Activated CD4-positive, alpha-beta T cell treated with anti-CD3 and anti-CD28 coated beads, Interleukin-2, amount 10 ng/mL, durations not matched to agents 7 days and 5 days (primary cell): ENCODE measurements around the gene PLCH1. TPM values are rescaled to one million over a fixed set of nuclear protein-coding genes. Genes with fewer than 3 reads are reported as not detected.

Experiments used
- CTCF ChIA-PET: fragments of 350-600 bp; sonication (Branson Sonifier 250); formaldehyde crosslinking; loops from one replicate; lab custom pipeline; 2021; ENCODE audit warnings: antibody characterized with exemption; lab: Charles Lee
- POLR2A ChIA-PET: fragments of 350-600 bp; sonication (Branson Sonifier 250); formaldehyde crosslinking; loops from one replicate; lab custom pipeline; 2021; ENCODE audit warnings: antibody characterized with exemption; lab: Charles Lee
- DNase-seq: peaks from one replicate; pipeline ENCODE4 v3.0.0-alpha.2; 2020
- H3K27ac Mint-ChIP-seq: one replicate; pipeline ENCODE4 v1.8.0; 2021; ENCODE audit warnings: mild to moderate bottlenecking, moderate library complexity, mixed read lengths
- H3K27me3 Mint-ChIP-seq: one replicate; pipeline ENCODE4 v1.8.0; 2021; ENCODE audit warnings: mixed read lengths
- H3K36me3 Mint-ChIP-seq: one replicate; pipeline ENCODE4 v1.8.0; 2021; ENCODE audit warnings: low read depth, mixed read lengths
- H3K4me1 Mint-ChIP-seq: one replicate; pipeline ENCODE4 v1.8.0; 2021; ENCODE audit warnings: mixed read lengths
- H3K4me3 Mint-ChIP-seq: one replicate; pipeline ENCODE4 v1.8.0; 2021; ENCODE audit warnings: mild to moderate bottlenecking, moderate library complexity, mixed read lengths
- H3K9me3 Mint-ChIP-seq: one replicate; pipeline ENCODE4 v1.8.0; 2021; ENCODE audit warnings: mixed read lengths
- total RNA-seq, 2 experiments: library from RNA; stranded (reverse); gene quantifications; one replicate each; pipeline ENCODE4 v1.2.3, GENCODE V29; 2021

The PLCH1 gene
- total RNA-seq, 2 experiments from 2014 or later, result 0.37 TPM

DNA sequence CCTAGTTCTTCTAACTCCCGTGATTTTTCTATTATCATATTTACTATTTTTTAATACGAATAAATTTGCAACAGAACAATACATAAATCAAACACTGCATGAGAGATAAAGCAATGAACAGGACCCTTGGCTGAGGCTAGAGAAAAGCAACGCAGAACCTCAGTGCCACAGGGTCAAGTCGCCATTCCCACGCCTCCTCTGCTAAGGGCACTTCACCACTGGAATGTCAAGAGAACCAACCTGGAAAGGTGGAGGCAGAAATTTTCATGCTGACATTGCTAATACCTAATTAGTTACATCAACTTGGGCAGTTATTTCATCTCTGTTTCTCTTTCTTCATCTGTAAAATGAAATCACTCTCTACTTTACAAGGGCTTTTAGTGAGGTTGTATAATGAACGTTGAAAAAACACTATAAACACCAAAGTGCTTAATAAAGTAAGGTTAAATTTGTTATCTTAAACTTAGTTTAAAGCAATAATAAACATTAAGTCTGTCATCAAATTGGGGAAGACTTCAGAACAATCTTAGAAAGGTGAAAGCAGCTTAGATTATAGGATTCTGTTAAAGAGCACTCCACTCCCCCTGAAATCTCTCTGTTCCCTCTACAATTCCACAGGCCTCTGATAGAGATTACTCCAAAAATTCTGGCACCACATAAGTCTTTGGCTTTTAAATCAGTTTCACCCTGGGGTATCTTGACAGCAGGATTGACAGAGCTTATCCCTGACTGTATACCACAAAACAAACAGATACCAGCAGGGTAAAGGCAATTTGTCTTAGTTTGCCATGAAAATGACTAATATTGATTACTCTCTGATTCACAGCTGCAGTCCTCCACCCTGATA, 41.9 kb downstream of the PLCH1 start:
- Mint-ChIP-seq H3K4me1 (no peaks in the 10 kb centered on the region), H3K9me3 (no peaks in the 10 kb centered on the region), H3K36me3 (no peaks in the 10 kb centered on the region), H3K27ac (no peak overlapping the region), H3K4me3 (no peak overlapping the region), H3K27me3 (no peaks in the 10 kb centered on the region)
- POLR2A ChIA-PET, result no interaction called here
- CTCF ChIA-PET, result no interaction called here
- DNase-seq, result no peak

DNA sequence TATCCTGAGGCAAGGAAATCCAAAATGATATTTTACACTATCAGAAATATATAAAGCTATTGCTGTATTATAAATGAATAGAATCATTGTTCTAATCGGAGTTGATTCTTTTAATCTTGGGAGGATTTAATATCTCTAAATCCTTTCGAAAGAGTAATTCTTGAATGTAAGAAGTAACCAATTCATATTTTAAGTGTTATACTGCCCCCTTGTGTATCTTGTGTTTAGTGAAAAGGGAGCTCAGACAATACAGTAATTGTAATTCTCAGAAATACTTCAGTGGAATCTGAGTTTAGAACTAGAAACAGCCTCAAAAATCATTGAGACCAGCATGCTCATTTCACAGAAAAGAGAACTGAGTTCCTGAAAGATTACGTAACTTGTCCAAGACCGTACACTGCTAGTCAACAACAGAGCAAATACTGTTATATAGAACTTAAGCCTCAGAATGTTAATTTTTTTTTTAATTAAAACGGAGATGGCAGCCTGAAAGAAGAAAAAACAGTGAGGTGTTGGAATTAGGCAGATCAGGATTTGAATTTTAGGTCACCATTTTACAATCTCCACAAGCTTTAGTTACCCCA, 42.9 kb downstream of the PLCH1 start:
- peak; percentile 27 for DNase-seq
- Mint-ChIP-seq H3K27ac (no peak overlapping the region), H3K27me3 (no peaks in the 10 kb centered on the region), H3K9me3 (no peaks in the 10 kb centered on the region), H3K4me1 (no peaks in the 10 kb centered on the region), H3K36me3 (no peaks in the 10 kb centered on the region), H3K4me3 (no peak overlapping the region)
- ChIA-PET CTCF (interaction anchor here (0.6 to 1.5 kb wide), 5 partner anchors 10 to 1668 kb away, joined by 3 read pairs; no protein-coding TSS in a partner anchor), POLR2A (no interaction called here)

DNA sequence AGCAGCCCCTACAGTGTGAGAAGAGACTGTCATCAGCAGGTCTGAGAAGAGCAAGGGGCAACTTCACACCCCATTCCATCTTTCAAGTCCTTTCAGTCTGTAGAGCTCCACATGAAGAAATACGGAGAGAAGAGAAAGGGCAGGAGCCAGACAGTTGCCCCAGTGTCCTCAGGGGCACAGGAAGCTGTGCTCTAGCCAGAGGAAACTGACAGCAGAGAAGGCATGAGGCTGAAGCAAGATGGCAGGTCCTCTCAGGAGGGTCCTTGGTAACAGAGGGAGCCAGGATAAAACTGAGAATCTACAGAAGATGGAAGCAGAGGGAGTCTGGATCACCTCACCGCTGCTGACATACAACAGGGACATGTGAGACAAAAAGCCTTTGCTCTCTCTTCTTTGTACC, 47.3 kb downstream of the PLCH1 start:
- H3K9me3 Mint-ChIP-seq, result no peaks in the 10 kb centered on the region
- CTCF ChIA-PET, result no interaction called here
- H3K4me1 Mint-ChIP-seq, result no peaks in the 10 kb centered on the region

DNA sequence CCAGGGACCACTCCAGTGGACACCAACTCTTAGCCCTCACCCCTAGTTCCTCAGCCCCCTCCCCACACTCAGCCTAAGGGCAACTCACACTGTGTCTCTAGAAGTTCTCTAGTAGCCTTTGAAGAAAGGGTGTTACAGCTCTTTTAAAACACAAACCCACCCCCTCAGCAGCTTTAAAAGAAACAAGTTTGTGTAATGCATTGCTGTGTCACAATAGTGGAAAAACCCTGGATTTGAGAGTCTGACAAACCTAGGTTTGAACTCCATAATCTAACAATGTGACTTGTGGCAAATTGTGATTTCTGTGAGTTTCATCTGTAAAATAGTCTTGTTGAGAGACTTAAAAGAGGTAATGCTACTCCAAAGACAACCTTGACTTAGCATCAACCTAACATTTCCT, 54.0 kb downstream of the PLCH1 start:
- Mint-ChIP-seq H3K4me1 (no peaks in the 10 kb centered on the region), H3K27ac (no peak overlapping the region), H3K36me3 (no peaks in the 10 kb centered on the region), H3K27me3 (peaks cover 5% of the 10 kb centered on the region), H3K4me3 (no peak overlapping the region), H3K9me3 (no peaks in the 10 kb centered on the region)
- ChIA-PET POLR2A (no interaction called here), CTCF (interaction anchor here (0.6 kb wide), 2 partner anchors 592 to 1963 kb away, joined by 3 read pairs; no protein-coding TSS in a partner anchor)
- DNase-seq, result no peak

More for the DNA sequence above, 47.3 kb downstream of the PLCH1 start:
- Mint-ChIP-seq H3K36me3 (no peaks in the 10 kb centered on the region), H3K4me3 (no peak overlapping the region), H3K27ac (no peak overlapping the region), H3K27me3 (peaks cover 6% of the 10 kb centered on the region)
- POLR2A ChIA-PET, result no interaction called here
- no peak for DNase-seq

DNA sequence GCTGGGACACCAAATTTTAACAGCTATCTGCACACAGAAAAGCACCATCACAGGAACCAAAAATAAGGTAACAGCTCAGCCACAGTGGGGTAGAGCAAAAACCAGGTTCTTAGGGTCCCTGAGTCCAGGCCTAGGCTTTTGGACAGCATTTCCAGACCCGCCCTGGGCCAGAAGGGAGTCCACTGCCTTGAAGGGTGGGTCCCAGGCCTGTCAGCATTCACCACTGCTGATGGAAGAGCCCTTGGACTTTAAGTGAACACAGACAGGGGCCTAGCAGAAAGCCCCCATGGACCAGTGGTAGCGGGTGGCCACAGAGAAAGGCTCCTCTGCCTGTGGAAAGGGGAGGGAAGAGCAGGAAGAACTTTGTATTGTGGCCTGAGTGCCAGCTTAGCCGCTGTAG, 56.4 kb downstream of the PLCH1 start:
- Mint-ChIP-seq H3K27me3 (peaks cover 2% of the 10 kb centered on the region), H3K36me3 (no peaks in the 10 kb centered on the region), H3K27ac (no peak overlapping the region), H3K4me1 (no peaks in the 10 kb centered on the region), H3K9me3 (no peaks in the 10 kb centered on the region), H3K4me3 (no peak overlapping the region)
- ChIA-PET POLR2A (no interaction called here), CTCF (interaction anchor here (0.8 kb wide), 1 partner anchor 13 kb away, joined by 3 read pairs; no protein-coding TSS in a partner anchor)
- DNase-seq, result no peak

DNA sequence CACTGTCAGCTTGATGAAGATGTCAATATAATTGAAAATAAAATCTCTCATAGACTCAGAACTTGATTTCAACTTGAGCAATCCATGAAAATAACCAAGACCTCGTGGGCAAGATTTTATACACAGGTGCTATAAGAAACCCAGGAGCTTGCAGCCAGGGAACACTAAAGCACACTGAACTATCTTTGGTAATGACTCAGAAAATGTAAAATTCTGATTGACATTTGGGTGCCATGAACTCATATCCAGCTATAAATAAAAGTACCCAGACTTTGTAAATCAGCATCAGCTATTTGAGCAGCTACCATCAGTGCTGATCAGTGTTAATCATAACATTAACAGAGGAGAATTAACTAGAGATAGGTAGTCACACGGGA, 61.5 kb downstream of the PLCH1 start:
- Mint-ChIP-seq H3K36me3 (no peaks in the 10 kb centered on the region), H3K9me3 (no peaks in the 10 kb centered on the region), H3K4me3 (no peak overlapping the region), H3K27ac (no peak overlapping the region), H3K4me1 (no peaks in the 10 kb centered on the region), H3K27me3 (peaks cover 5% of the 10 kb centered on the region)
- POLR2A ChIA-PET, result no interaction called here
- DNase-seq, result no peak
- CTCF ChIA-PET, result interaction anchor here (1.4 kb wide), 1 partner anchor 18 kb away, joined by 3 read pairs; no protein-coding TSS in a partner anchor

DNA sequence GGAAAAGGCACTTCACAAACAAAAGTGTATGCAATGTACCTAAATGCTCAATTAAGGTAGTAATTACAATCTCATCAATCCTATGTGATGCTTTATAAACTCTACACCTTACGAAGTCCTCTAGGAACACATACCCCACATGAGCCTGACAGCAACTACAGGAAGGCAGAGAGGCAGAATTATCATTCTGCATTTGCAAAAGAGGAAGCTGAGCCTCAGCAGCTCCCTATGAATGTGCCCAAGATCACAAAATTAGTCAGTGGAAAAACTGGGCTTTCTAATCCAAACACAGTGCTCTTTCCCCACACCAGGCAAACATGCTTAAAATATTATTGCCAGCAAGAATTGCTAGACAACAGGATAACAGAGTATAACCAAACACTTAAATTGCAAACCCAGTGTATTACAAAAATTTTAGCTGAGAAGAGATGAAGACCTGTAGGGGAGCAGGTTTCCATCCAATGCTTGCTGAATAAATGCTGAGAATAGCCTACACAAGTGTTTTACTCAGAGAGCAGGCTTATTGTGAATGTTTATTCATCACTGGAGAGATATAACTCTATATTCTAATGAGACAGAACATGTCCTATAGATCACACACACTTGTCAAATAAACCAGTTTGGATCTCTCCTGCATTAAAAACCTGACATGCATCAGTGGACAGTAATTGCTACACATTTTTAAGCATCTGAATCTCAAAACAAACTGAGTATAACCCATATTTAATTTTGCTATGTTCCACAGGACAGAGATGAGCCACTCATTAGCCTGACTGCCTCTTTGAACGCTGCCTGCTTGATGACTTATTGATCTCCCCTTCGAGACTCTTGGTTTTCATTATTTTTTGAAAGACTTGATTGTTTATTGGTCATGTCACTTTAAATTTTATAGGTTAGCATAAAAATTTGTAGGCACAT, 62.2 kb downstream of the PLCH1 start:
- CTCF ChIA-PET, result interaction anchor here (1.4 kb wide), 1 partner anchor 19 kb away, joined by 3 read pairs; no protein-coding TSS in a partner anchor
- no peak for DNase-seq
- POLR2A ChIA-PET, result no interaction called here
- Mint-ChIP-seq H3K27me3 (peaks cover 5% of the 10 kb centered on the region), H3K36me3 (no peaks in the 10 kb centered on the region), H3K9me3 (no peaks in the 10 kb centered on the region), H3K27ac (no peak overlapping the region), H3K4me3 (no peak overlapping the region), H3K4me1 (no peaks in the 10 kb centered on the region)

DNA sequence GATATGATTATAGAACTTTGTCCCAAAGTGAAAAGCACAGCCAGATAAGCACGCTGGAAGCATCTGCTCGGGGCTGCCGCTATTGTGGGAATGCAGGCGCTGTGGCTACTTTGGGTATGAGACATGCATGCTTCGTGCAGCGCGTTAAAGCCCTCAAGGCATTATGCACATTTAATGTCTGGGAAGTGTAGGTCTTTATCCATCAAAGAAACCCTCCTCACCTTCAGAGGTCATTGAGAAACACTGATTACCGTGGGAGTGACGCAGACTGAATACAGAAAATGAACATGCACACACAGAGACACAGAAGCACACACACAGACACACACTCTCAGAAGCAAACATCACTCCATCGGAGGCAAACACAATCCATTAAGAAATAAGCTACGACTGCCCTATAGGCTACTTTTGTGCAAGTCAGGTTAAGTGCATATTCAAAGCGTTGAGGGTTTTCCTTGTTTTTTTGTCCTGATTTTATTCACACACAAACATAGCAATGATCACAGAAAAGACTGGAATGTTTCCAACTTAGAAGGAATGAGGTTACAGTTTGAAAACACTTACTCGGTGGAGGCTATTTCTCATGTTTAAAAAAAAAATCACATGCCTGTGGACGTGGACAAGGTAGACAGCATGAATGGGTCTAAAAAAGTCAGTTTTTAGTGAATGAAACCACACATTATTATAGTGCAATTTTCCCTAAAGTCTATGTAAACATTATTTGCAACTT, 68.5 kb downstream of the PLCH1 start:
- no peak for DNase-seq
- Mint-ChIP-seq H3K4me3 (no peak overlapping the region), H3K9me3 (no peaks in the 10 kb centered on the region), H3K27me3 (peaks cover 8% of the 10 kb centered on the region), H3K4me1 (no peaks in the 10 kb centered on the region), H3K27ac (no peak overlapping the region), H3K36me3 (no peaks in the 10 kb centered on the region)
- ChIA-PET CTCF (no interaction called here), POLR2A (no interaction called here)

DNA sequence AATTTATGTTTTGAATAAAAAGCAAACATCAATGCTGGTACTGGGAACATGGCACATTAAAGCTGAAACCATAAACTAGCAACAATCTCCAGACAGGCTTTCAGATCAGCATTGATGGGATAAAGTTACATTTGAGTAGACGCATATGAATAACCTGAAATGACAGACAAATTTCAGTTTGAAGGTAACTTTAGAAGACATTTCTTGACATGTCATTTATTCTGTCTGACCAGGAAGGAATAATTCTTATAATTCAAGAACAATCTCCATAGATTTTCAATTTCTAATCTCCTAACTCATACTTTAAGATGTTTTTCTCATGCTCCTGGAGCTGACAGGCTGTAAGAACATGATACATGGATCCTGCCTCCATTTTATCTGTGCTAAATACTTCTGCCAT, 69.8 kb downstream of the PLCH1 start:
- Mint-ChIP-seq H3K27me3 (peaks cover 11% of the 10 kb centered on the region), H3K36me3 (no peaks in the 10 kb centered on the region), H3K9me3 (no peaks in the 10 kb centered on the region), H3K4me3 (no peak overlapping the region), H3K27ac (no peak overlapping the region), H3K4me1 (no peaks in the 10 kb centered on the region)
- ChIA-PET CTCF (interaction anchor here (0.6 kb wide), 1 partner anchor 351 kb away, joined by 3 read pairs; no protein-coding TSS in a partner anchor), POLR2A (no interaction called here)
- DNase-seq, result no peak

DNA sequence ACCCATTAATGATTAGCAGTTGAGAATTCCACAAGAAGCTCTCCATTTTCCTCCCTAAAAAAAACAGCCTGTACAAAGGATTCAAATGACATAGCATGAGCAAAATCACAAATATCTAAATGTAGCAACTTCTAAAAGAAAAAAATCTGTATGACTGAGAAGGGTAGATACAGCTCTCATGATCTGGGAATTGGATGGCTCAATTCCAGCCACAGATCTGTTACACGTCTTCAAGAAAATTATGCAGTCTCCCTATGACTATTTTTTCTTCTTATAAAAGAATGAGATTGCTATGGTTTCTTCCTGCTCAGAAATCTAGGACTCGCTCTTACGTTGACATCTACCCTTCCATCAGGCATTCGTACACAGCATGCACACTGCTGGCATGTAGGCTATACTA, 71.5 kb downstream of the PLCH1 start:
- H3K9me3 Mint-ChIP-seq, result no peaks in the 10 kb centered on the region
- no peak overlapping the region for H3K27ac Mint-ChIP-seq
- H3K27me3 Mint-ChIP-seq, result peaks cover 11% of the 10 kb centered on the region
- no peak overlapping the region for H3K4me3 Mint-ChIP-seq
- ChIA-PET POLR2A (no interaction called here), CTCF (interaction anchor here (0.6 to 2.0 kb wide), 2 partner anchors 12 to 808 kb away, joined by 3 to 4 read pairs; no protein-coding TSS in a partner anchor)
- H3K4me1 Mint-ChIP-seq, result no peaks in the 10 kb centered on the region
- no peak for DNase-seq
- no peaks in the 10 kb centered on the region for H3K36me3 Mint-ChIP-seq

DNA sequence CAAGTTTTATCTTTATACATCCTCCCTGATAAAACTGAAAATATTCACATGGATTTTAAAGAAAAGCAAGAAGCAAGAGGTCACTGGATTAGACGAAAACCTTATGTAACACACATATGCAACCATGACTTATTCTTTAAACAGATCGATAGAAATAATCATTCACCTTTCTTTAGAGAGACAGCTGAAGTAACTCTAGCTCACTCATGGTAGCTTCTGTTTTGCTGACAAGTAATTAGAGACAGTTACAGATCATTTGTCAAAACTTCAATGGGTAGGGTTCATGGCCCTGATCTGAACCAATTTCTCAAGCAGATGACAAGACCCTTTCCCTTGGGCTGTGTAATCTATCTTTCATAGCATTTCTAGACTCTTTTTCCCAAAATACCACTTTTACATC, 74.5 kb downstream of the PLCH1 start:
- Mint-ChIP-seq H3K9me3 (no peaks in the 10 kb centered on the region), H3K36me3 (no peaks in the 10 kb centered on the region), H3K4me1 (no peaks in the 10 kb centered on the region), H3K27ac (no peak overlapping the region), H3K27me3 (peaks cover 14% of the 10 kb centered on the region), H3K4me3 (no peak overlapping the region)
- no peak for DNase-seq
- ChIA-PET POLR2A (no interaction called here), CTCF (no interaction called here)

DNA sequence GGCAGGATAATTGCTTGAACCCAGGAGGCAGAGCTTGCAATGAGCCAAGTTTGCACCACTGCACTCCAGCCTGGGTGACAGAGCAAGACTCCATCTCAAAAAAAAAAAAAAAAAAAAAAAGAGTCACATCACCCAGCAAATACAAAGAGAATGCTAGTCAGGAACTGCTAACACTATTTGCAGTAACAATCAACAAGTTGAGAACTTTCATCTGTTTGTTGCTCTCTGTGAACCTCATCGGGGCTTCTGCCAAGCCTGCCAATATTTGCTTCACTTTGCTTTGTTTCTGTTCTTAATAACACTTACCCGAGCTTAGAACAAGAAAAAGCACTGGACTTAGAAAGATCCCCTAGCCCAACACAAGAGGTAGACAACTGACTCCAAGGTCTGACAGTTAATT, 76.9 kb downstream of the PLCH1 start:
- Mint-ChIP-seq H3K9me3 (no peaks in the 10 kb centered on the region), H3K27ac (no peak overlapping the region), H3K27me3 (peaks cover 11% of the 10 kb centered on the region), H3K4me3 (no peak overlapping the region), H3K36me3 (no peaks in the 10 kb centered on the region), H3K4me1 (no peaks in the 10 kb centered on the region)
- POLR2A ChIA-PET, result no interaction called here
- no peak for DNase-seq
- CTCF ChIA-PET, result no interaction called here
